DND-41 (cell line): ENCODE data around the gene RPS27.
A peak's percentile ranks its signal among the peaks of the same experiment; 100 is the strongest.

Experiments used
- ATAC-seq: fragments of 200-7000 bp; cut with Tn5 transposase; 3 replicates; pipeline ENCODE4 v1.9.1; 2021; ENCODE audit warnings: low read depth; ENCODE audit not compliant: insufficient read depth
- DNase-seq: peaks from one replicate; pipeline ENCODE4 v3.0.0-alpha.2; 2020
- H2AFZ ChIP-seq: 2 replicates; pipeline ENCODE4 v1.6.0; 2012; ENCODE audit warnings: low read depth, low read length
- H3K27ac ChIP-seq: 2 replicates; pipeline ENCODE4 v1.5.1; 2012; ENCODE audit warnings: low read length, inconsistent platforms
- H3K27me3 ChIP-seq: fragments of 200-600 bp; sonication (generic); 2 replicates; pipeline ENCODE4 v1.6.0; 2012; ENCODE audit warnings: low read length, mild to moderate bottlenecking, inconsistent platforms; ENCODE audit not compliant: insufficient read depth, poor library complexity
- H3K36me3 ChIP-seq: 2 replicates; pipeline ENCODE4 v1.5.1; 2012; ENCODE audit warnings: low read length, inconsistent platforms; ENCODE audit not compliant: insufficient read depth
- H3K4me1 ChIP-seq: 2 replicates; pipeline ENCODE4 v1.5.1; 2012; ENCODE audit warnings: mild to moderate bottlenecking, low read length; ENCODE audit not compliant: insufficient read depth
- H3K4me2 ChIP-seq: 2 replicates; pipeline ENCODE4 v1.6.0; 2012; ENCODE audit warnings: mild to moderate bottlenecking, moderate library complexity, low read length, inconsistent platforms; ENCODE audit not compliant: insufficient read depth
- H3K4me3 ChIP-seq, 2 experiments: fragments of 200-600 bp in 1 of 2; shearing (Covaris generic) in 1 of 2; 2 replicates each; pipeline ENCODE4 v1.5.1; 2012 to 2016; ENCODE audit warnings: inconsistent platforms in 2 of 2, low read length in 2 of 2, mild to moderate bottlenecking in 2 of 2, low read depth in 1 of 2, moderate library complexity in 1 of 2
- H3K79me2 ChIP-seq: 2 replicates; pipeline ENCODE4 v1.6.0; 2012; ENCODE audit warnings: low read length, inconsistent platforms; ENCODE audit not compliant: insufficient read depth
- H3K9ac ChIP-seq: 2 replicates; pipeline ENCODE4 v1.6.0; 2012; ENCODE audit warnings: low read depth, mild to moderate bottlenecking, inconsistent platforms, low read length, moderate library complexity
- H3K9me3 ChIP-seq: 2 replicates; pipeline ENCODE4 v1.5.1; 2012; ENCODE audit warnings: low read length, moderate library complexity, mild to moderate bottlenecking, inconsistent platforms; ENCODE audit not compliant: insufficient read depth, severe bottlenecking
- H4K20me1 ChIP-seq: 2 replicates; pipeline ENCODE4 v1.6.0; 2012; ENCODE audit warnings: low read length; ENCODE audit not compliant: insufficient read depth
- EZH2 ChIP-seq: IDR thresholded peaks from 3 replicates; pipeline ENCODE4 v1.6.1; 2012; ENCODE audit warnings: borderline replicate concordance, low read depth, mild to moderate bottlenecking, moderate library complexity, low read length, inconsistent platforms; ENCODE audit not compliant: severe bottlenecking
- TF ChIP-seq, protein P1 (sequence below): IDR thresholded peaks from 2 replicates; pipeline ENCODE4 v1.5.1; 2012; ENCODE audit warnings: borderline replicate concordance, low read length, moderate library complexity, mild to moderate bottlenecking; ENCODE audit not compliant: poor library complexity, severe bottlenecking; ENCODE audit errors: extremely low read depth

Gene RPS27

DNA sequence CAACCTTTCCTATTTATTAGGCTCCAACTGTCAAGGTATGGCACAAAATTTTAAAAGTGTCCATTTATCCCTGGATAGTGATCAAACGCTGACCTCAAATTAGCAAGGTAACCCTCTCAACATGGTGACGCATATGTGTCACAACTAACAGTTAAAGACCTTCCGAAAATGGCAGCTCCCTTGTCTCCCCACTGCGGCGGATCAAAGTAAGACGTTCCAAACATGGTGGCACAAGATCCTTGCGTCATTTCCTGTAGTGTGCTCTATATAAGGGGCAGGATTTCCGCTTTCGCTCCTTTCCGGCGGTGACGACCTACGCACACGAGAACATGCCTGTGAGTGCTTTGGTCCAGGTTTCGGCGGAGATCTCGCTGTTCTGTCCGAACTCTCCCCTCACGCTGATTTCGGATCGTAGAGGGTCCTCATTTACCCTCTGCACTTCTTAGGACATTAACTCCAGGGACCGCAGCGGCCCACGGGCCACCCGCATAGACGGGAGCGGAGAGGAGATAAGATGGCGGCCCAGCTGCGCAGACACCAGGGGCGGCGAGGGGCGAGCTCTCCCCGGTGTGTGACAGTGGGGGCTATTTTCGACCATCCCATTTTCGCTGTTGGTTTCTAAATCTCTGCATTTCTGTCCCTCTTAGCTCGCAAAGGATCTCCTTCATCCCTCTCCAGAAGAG is at the start of gene RPS27:
TSS of gene RPS27 (plus strand) at position 295 of the 683 bp plus-strand sequence. CDS start at position 330, 35 bp downstream.
- H4K20me1 ChIP-seq: peaks cover 10% of the 10 kb centered on the region; the same call in 1 of the 2 replicates
- peaks cover 41% of the 10 kb centered on the region for H3K4me1 ChIP-seq
- no peaks in the 10 kb centered on the region for H3K27me3 ChIP-seq
- peak within 1 kb of the TSS; percentile 86 for H3K27ac ChIP-seq
- peak within 1 kb of the TSS; percentile 82 for H2AFZ ChIP-seq
- peak within 1 kb of the TSS; percentile 63 for H3K9ac ChIP-seq
- H3K79me2 ChIP-seq: peaks cover 22% of the 10 kb centered on the region
- H3K4me3 ChIP-seq: peak within 1 kb of the TSS; percentile 53 to 66
- no peaks in the 10 kb centered on the region for H3K9me3 ChIP-seq
- ATAC-seq: peak; percentile 83
- H3K4me2 ChIP-seq: peak within 1 kb of the TSS; percentile 68
- peaks cover 44% of the 10 kb centered on the region for H3K36me3 ChIP-seq
- peak; percentile 95 for DNase-seq
- no peak for TF ChIP-seq EZH2
- TF ChIP-seq, protein P1, sequence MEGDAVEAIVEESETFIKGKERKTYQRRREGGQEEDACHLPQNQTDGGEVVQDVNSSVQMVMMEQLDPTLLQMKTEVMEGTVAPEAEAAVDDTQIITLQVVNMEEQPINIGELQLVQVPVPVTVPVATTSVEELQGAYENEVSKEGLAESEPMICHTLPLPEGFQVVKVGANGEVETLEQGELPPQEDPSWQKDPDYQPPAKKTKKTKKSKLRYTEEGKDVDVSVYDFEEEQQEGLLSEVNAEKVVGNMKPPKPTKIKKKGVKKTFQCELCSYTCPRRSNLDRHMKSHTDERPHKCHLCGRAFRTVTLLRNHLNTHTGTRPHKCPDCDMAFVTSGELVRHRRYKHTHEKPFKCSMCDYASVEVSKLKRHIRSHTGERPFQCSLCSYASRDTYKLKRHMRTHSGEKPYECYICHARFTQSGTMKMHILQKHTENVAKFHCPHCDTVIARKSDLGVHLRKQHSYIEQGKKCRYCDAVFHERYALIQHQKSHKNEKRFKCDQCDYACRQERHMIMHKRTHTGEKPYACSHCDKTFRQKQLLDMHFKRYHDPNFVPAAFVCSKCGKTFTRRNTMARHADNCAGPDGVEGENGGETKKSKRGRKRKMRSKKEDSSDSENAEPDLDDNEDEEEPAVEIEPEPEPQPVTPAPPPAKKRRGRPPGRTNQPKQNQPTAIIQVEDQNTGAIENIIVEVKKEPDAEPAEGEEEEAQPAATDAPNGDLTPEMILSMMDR: no peak

DNA sequence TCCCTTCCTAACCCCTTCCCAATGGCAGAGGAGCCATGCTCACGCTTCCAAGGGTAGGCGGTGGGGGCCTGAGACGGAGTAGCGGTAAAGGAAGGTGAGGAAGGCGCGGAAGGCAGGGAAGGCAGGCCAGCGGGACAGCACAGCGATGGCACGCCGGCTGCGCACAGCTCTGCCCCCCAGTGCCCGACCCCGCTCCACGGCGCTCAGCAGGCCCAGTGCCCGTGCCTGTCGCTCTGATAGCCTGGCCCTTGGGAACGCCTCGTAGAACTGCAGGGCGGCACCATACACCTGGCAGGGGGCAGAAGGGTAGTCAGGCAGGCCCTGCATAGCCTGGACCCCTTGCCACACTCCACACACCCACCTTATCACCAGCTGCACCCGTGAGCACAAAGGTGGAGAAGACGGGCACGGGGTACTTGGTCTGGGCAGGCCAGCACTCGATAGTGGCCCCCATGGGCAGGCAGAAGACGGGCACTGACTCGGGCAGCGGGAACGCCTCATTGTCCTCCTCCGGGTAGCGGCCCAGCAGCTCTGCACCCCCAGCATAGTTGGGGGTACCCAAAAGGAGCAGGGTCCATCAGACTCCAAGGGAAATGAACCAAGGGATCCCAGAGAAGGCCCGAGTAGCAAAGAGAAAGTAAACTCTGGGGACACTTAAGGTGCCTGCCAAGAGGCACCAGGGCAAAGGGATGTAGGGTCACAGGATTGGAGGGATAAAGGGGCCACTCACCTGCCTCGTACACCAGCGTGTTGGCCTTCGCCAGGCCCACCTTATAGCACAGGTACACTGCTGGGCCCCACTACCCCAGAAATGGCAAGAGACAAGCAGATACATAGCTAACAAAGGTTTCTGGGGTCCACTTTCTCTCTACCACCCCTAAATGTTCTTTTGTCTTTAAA is 48.5 kb upstream of the RPS27 start:
- H3K4me2 ChIP-seq: no peak overlapping the region
- peaks cover 36% of the 10 kb centered on the region for H3K79me2 ChIP-seq
- H3K36me3 ChIP-seq: peaks cover 67% of the 10 kb centered on the region
- H3K9ac ChIP-seq: no peak overlapping the region
- no peak overlapping the region for H2AFZ ChIP-seq
- no peaks in the 10 kb centered on the region for H3K27me3 ChIP-seq
- H4K20me1 ChIP-seq: peaks cover 14% of the 10 kb centered on the region
- ATAC-seq (no peak), DNase-seq (no peak)
- no peak overlapping the region for H3K4me3 ChIP-seq
- TF ChIP-seq EZH2: no peak
- TF ChIP-seq, protein P1: no peak
- no peak overlapping the region for H3K27ac ChIP-seq
- peaks cover 25% of the 10 kb centered on the region for H3K4me1 ChIP-seq
- no peaks in the 10 kb centered on the region for H3K9me3 ChIP-seq

DNA sequence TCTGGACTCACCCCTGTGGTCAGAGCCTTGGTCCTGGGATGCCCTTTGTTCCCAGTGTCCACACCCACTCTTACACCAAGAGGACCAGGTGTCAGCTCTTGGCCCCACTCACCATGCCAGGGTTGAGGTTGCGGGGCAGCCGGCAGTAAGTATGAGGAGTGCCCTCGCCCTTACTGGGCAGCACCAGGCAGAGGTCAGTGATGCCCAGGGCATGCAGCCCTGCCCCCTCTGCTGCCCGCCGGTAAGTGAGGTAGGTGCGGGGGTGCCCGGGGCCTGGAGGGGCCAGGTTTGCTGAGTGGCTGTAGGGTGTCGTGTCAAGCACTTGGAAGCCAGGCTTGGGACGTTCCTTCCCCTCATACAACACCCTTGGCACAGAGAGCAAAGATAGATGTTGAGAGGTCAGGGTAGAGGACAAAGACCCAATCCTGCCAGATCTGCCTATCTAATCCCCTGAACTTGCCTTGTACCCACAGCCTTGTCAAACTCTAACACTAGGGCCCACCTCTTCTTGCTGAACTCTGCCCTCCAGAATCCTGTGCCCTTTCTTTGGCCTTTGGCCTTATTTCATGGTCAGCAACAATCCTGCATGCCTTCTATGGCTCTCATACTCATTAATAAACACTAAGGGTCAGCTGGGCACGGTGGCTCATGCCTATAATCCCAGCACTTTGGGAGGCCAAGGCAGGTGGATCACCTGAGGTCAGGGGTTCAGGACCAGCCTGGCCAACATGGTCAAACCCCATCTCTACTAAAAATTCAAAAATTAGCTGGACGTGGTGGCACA is 47.6 kb upstream of the RPS27 start:
- Histone ChIP-seq H3K79me2 (peaks cover 36% of the 10 kb centered on the region), H3K4me2 (no peak overlapping the region), H3K9ac (no peak overlapping the region), H3K27ac (no peak overlapping the region), H3K4me1 (peaks cover 27% of the 10 kb centered on the region), H4K20me1 (peaks cover 14% of the 10 kb centered on the region), H3K36me3 (peaks cover 64% of the 10 kb centered on the region), H3K9me3 (no peaks in the 10 kb centered on the region), H2AFZ (no peak overlapping the region), H3K4me3 (no peak overlapping the region), H3K27me3 (no peaks in the 10 kb centered on the region)
- no peak for ATAC-seq
- no peak for DNase-seq
- TF ChIP-seq EZH2: no peak
- TF ChIP-seq, protein P1: no peak
